ENCODE measurements around the gene SMIM13. TPM values are rescaled to one million over a fixed set of nuclear protein-coding genes. Genes with fewer than 3 reads are reported as not detected.

The SMIM13 gene
- total RNA-seq, 2 experiments from 2014 or later, result 9.0 to 9.4 TPM

Other genes with a start within 250 kb of the SMIM13 start
- gene GCM2, start 211.8 kb upstream of the SMIM13 start, total RNA-seq, result not detected
- gene SYCP2L, start 206.8 kb upstream of the SMIM13 start, total RNA-seq, result not detected
- gene ELOVL2, start 49.5 kb upstream of the SMIM13 start, total RNA-seq, result not detected
- gene ERVFRD-1, start 17.9 kb downstream of the SMIM13 start, total RNA-seq, result not detected
- gene NEDD9, start 138.8 kb downstream of the SMIM13 start, total RNA-seq, result 10 to 100 TPM; 60.1 to 64.8 TPM